KMS-11 (cell line): Measurements from ENCODE around the gene TMPRSS4.

Experiments used
- H2AFZ ChIP-seq: fragments of 200-600 bp; sonication (generic); 2 replicates; pipeline ENCODE4 v1.6.1; 2016; ENCODE audit warnings: antibody characterized with exemption, mixed run types, low read depth
- H3K27ac ChIP-seq: fragments of 200-600 bp; sonication (generic); 2 replicates; pipeline ENCODE4 v1.6.1; 2016; ENCODE audit warnings: mild to moderate bottlenecking, mixed run types
- H3K27me3 ChIP-seq: fragments of 200-600 bp; sonication (generic); 2 replicates; pipeline ENCODE4 v1.6.1; 2017; ENCODE audit warnings: mild to moderate bottlenecking, low read depth, mixed run types, moderate library complexity; ENCODE audit not compliant: insufficient read depth
- H3K36me3 ChIP-seq: fragments of 200-600 bp; sonication (generic); 2 replicates; pipeline ENCODE4 v1.6.1; 2017; ENCODE audit warnings: mild to moderate bottlenecking, mixed run types; ENCODE audit not compliant: insufficient read depth
- H3K4me1 ChIP-seq: fragments of 200-600 bp; sonication (generic); 2 replicates; pipeline ENCODE4 v1.6.1; 2016; ENCODE audit warnings: mild to moderate bottlenecking, low read depth, mixed run types; ENCODE audit not compliant: poor library complexity, severe bottlenecking
- H3K4me2 ChIP-seq: fragments of 200-600 bp; sonication (generic); 2 replicates; pipeline ENCODE4 v1.7.0; 2016; ENCODE audit warnings: mild to moderate bottlenecking, mixed run types
- H3K4me3 ChIP-seq: fragments of 200-600 bp; sonication (generic); IDR thresholded peaks from 2 replicates; pipeline ENCODE4 v1.6.1; 2017; ENCODE audit warnings: low read depth, low read length, mixed read lengths; ENCODE audit not compliant: insufficient read depth
- H3K79me2 ChIP-seq: fragments of 200-600 bp; sonication (generic); 2 replicates; pipeline ENCODE4 v1.6.1; 2016; ENCODE audit warnings: low read depth, mixed run types; ENCODE audit not compliant: insufficient read depth
- H3K9ac ChIP-seq: fragments of 200-600 bp; sonication (generic); 2 replicates; pipeline ENCODE4 v1.6.1; 2016; ENCODE audit warnings: mild to moderate bottlenecking, mixed run types
- H4K20me1 ChIP-seq: fragments of 200-600 bp; sonication (generic); 2 replicates; pipeline ENCODE4 v1.6.1; 2016; ENCODE audit warnings: mild to moderate bottlenecking, mixed run types; ENCODE audit not compliant: insufficient read depth
- CTCF ChIP-seq: fragments of 200-600 bp; sonication (generic); conservative IDR thresholded peaks from 2 replicates; pipeline ENCODE4 v1.6.1; 2017; ENCODE audit warnings: low read depth, mild to moderate bottlenecking, antibody characterized with exemption, low read length, moderate library complexity, mixed read lengths

Gene TMPRSS4

DNA sequence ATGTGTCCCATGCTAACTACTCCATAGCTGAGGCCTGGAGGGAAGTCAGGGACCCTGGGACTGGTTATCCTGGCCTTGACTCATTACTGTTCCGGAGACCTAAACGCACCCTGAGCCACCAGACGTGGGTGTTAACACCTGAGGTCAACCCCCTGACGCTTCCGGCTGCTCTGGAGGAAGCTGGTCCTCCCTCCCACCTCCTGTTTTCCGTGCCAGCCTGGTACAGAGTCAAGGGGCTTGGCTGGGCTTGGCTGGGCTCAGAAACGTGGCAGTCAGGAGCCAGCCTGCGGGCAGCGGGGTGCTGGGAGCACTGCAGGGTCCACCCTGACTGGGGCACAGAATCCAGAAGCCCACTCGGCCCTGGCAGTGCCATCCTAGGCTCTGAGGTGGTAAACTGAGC lies 2.6 kb downstream of the TMPRSS4 start:
- Histone ChIP-seq H3K4me2 (no peak overlapping the region), H3K4me3 (no peak overlapping the region), H3K4me1 (peaks cover 8% of the 10 kb centered on the region), H4K20me1 (no peaks in the 10 kb centered on the region), H3K27me3 (no peaks in the 10 kb centered on the region), H3K79me2 (no peaks in the 10 kb centered on the region), H3K27ac (no peak overlapping the region), H3K36me3 (no peaks in the 10 kb centered on the region), H3K9ac (no peak overlapping the region), H2AFZ (no peak overlapping the region)
- TF ChIP-seq CTCF, result no peak

DNA sequence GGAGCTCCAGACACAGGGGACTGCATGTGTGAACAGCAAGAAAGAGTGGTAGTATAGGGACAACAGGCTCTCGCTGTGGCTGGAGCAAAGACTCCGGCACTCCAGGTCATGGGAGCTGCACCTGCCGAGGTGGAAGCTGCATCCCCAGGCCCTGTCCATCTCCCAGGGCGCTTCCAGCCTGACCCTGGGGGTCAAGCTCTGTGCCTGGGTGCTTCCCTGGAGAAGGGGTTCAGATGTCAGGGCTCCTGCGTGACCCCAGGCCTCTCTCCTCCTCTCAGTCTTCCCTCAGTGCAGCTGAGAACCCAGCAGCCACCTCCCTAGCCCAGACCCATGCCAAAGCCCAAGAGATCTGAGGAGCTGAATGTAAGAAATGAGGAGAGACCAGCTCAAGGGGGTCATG lies 3.4 kb downstream of the TMPRSS4 start:
- Histone ChIP-seq H3K4me1 (peaks cover 13% of the 10 kb centered on the region), H3K4me3 (no peak overlapping the region), H3K4me2 (no peak overlapping the region), H3K9ac (no peak overlapping the region), H3K36me3 (no peaks in the 10 kb centered on the region), H3K79me2 (no peaks in the 10 kb centered on the region), H3K27ac (no peak overlapping the region), H2AFZ (no peak overlapping the region), H3K27me3 (no peaks in the 10 kb centered on the region), H4K20me1 (no peaks in the 10 kb centered on the region)
- TF ChIP-seq CTCF, result no peak

DNA sequence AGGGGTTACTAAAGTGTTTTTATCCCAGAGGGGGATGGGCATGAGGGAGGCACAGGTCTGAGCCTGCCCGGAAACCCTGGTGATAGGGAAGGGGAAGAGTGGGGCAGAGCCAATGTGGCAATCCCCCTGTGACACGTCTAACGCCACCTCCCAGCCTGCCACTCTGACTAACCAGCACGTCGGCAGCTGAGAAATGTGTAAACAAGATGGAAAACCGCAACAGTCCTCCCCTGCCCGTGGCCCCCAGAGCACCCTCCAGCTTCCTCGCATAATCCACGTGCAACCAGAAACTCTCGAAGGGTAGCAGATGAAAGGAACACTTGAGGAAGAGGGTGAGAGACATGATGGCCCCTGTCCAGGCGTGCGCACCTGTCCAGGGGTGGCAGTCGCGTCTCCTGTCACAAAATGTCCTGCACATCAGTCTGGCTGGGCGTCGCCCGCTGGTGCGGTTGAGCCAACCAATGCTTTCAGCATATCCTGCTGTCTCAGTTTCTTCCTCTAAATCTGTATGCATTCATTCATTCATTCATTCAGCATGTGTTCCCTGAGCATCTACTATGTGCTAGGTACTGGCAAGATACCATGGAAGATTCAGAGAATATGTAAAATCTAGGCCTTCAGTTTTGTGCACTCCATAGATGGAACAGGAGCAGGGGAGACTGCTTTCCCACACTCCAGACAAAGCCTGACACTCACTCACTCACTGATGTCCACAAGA lies 4.5 kb downstream of the TMPRSS4 start:
- Histone ChIP-seq H3K9ac (no peak overlapping the region), H3K36me3 (no peaks in the 10 kb centered on the region), H3K4me1 (peaks cover 16% of the 10 kb centered on the region), H2AFZ (no peak overlapping the region), H3K79me2 (no peaks in the 10 kb centered on the region), H3K4me2 (no peak overlapping the region), H3K27me3 (no peaks in the 10 kb centered on the region), H3K4me3 (no peak overlapping the region), H4K20me1 (no peaks in the 10 kb centered on the region), H3K27ac (no peak overlapping the region)
- TF ChIP-seq CTCF, result no peak

GRCh38 chr11:118082880-118083552 lies 6.1 kb downstream of the TMPRSS4 start:
- no peak overlapping the region for H3K9ac ChIP-seq
- no peaks in the 10 kb centered on the region for H3K79me2 ChIP-seq
- no peaks in the 10 kb centered on the region for H3K27me3 ChIP-seq
- H4K20me1 ChIP-seq, result no peaks in the 10 kb centered on the region
- H3K27ac ChIP-seq, result no peak overlapping the region
- H3K4me2 ChIP-seq, result no peak overlapping the region
- TF ChIP-seq CTCF, result no peak
- H3K36me3 ChIP-seq, result no peaks in the 10 kb centered on the region
- no peak overlapping the region for H2AFZ ChIP-seq
- H3K4me1 ChIP-seq, result peaks cover 27% of the 10 kb centered on the region
- no peak overlapping the region for H3K4me3 ChIP-seq
